Measurements from ENCODE around the gene MANBA. TPM values are rescaled to one million over a fixed set of nuclear protein-coding genes. Genes with fewer than 3 reads are reported as not detected.

The MANBA gene
- total RNA-seq, 1 donor from 2014 or later, result 9.1 TPM

- DNase-seq (ENCODE audit: low read depth in 2 of 2), result no peak
These were observed 161.9 kb downstream of the MANBA start for GRCh38 chr4:102598762-102599374.

DNA sequence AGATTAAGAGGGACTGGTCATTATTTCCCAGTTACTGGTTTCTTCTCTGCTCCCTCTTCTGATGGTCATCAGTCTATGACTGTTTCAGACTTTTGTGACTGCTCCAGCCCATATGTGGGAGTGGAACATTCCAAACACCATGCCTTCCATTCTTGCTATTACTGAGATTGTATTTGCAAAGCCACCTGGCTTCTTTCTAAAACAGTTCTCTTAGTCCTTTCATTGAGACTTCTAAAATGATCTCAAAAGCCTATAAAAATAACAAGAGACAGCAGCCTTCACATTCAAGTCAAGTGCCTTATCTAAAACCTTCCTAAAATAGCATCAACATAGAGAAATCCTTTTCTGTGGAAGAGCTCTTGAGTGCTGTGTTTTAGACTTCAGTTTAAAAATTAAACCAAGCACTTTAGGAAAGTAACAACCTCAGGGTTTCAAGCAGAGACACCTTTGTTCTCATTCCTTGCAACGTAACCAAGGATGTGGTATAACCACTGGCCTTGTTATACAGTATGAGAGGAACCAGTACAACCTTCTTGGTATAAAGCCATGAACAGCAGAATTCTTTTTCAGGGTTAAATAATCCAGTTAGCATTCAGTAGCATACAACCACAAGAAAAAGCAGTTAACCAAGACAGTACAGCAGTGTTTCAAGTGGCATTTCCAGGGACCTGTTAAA, 162.5 kb downstream of the MANBA start:
- no peak for DNase-seq (ENCODE audit: low read depth in 2 of 2)

DNA sequence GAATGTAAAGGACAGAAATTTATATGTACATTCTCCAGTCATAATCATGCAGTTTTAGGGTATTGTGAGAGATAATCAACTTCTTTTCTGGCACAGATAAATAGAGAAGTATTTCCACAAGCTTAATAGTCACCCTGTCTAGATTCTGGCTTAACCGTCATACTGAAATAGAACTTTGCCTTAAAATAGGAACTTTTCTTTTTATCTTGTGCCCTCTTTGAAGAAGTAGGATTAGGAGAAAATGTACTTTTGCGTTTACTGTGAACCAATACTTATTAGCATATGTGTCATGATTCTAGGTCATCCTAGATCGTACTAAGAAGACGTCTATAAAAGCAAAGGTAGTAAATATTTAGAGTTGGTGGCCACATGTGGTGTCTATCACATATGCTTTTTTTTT, 164.2 kb downstream of the MANBA start:
- DNase-seq (ENCODE audit: low read depth in 2 of 2), result no peak

DNA sequence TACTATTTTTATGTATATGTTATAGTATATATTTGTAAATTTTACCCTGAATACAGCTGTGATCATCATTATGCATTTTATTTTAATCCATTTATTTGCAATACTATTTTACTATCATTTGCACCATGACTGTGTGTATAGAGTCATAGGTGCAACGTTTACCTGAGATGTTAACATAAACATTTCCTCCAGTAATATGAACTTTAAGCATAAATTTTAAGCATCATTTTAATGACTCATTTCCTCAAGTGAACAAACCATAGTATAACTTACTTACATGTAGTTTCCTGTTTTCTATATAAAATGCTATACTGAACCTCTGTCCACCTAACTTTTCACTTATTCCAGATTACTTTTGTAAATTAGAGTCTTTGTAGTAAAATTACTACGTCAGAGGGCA, 166.8 kb downstream of the MANBA start:
- DNase-seq (ENCODE audit: low read depth in 2 of 2), result no peak

GRCh38 chr4:102593147-102593546, 167.6 kb downstream of the MANBA start:
- no peak for DNase-seq (ENCODE audit: low read depth in 2 of 2)

GRCh38 chr4:102592256-102592655, 168.5 kb downstream of the MANBA start:
- DNase-seq (ENCODE audit: low read depth in 2 of 2), result no peak

GRCh38 chr4:102589743-102590142, 171.0 kb downstream of the MANBA start:
- no peak for DNase-seq (ENCODE audit: low read depth in 2 of 2)

DNA sequence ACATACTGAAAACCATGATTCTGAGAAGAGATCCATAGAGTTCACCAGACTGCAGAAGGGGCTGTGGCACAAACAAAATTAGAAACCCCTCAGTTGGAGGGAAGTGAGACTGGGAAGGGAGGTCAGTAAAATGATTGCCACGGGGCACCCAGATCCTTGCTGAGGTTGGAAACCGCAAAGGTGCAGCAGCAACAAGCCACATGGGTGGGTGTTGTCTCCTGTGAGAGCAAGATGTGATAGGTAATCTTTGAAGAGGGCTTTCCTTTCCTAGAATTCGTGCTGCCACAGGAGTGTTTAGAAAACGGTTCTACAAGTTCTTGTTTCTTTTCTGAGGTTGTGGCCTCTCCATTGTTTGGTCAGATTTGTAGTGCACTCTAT, 174.1 kb downstream of the MANBA start:
- DNase-seq (ENCODE audit: low read depth in 2 of 2), result no peak

DNA sequence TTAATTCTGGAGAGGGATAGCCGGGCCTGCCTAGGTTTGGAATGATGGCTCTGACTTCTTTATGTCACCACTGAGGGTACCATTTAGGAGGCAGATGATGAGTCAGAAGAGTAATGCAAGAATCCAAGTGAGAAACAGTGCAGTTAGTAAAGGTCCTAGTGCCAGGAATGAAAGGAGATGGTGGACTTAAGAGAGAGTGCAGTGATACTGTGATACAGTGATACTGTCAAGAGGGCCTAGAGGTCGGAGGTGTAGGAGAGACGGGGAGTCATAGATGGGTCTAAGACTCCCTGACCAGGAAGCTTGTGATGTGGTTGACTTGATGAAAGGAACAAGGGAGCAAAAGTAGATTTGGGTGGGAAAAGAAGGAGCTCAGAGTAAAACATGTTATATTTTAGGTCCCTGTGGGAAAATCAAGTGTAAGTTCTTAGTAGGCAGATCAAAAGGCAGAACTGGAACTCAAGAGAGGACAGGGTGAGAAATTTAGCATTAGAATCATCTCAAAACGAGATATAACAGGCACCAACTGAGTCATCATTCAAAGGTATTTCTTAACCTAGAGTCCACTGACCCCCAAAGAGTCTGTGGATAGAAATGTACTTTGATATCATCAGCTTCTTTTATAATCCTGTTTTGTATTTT, 174.6 kb downstream of the MANBA start:
- DNase-seq (ENCODE audit: low read depth in 2 of 2), result no peak

DNA sequence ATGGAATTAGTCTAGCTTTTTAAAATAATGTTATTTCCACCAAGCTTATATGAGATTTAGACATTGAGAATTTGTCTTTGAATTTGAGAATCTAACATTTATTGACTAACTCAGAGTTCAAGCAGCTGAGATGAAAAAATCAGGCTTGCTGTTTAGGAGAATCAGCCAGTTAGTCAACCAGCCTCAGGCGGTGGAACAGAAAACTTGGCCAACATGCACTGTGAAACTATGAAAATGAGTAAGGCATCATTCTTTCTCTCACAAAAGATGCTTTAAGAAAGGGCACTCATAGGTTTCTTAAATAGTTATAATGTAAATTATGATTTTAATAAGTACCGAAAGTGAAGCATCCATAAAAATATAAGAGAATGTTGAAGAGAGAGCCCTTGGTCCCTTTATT, 175.4 kb downstream of the MANBA start:
- no peak for DNase-seq (ENCODE audit: low read depth in 2 of 2)

DNA sequence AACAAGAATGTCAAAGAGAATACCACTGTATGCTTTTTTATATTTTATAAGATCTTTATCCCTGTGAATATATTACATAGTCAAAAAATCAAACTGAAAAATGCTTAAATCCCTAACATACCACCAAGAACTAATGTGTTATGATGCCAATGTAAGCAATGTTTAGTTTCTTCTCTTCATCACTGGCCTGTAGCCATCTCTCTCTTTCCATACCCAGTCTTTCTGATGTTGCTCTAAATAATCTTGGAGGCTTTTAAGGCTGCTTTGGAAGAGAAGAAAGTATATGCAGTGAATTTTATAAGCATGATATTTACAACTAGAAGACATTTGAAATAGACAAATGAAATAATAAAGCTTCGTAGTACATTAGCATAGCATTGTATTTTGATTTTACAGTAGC, 176.7 kb downstream of the MANBA start:
- no peak for DNase-seq (ENCODE audit: low read depth in 2 of 2)

Other genes with a start within 250 kb of the MANBA start
- 247 and 276 TPM in 2 replicates for gene UBE2D3, start 66.6 kb upstream of the MANBA start, total RNA-seq
- gene CISD2, start 108.0 kb upstream of the MANBA start, total RNA-seq, result 31.4 and 47.4 TPM in 2 replicates

All from lung microvascular endothelial cell (primary cell).